Measurements from ENCODE around the gene CRHR1.

The CRHR1 gene

GRCh38 chr17:45784741-45785479 lies 790 bp downstream of the CRHR1 start (continued):
- TF ChIP-seq, protein P1, sequence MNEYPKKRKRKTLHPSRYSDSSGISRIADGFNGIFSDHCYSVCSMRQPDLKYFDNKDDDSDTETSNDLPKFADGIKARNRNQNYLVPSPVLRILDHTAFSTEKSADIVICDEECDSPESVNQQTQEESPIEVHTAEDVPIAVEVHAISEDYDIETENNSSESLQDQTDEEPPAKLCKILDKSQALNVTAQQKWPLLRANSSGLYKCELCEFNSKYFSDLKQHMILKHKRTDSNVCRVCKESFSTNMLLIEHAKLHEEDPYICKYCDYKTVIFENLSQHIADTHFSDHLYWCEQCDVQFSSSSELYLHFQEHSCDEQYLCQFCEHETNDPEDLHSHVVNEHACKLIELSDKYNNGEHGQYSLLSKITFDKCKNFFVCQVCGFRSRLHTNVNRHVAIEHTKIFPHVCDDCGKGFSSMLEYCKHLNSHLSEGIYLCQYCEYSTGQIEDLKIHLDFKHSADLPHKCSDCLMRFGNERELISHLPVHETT (tag by site-specific recombination; IDR thresholded peaks at IDR 0.05), result no peak
- TF ChIP-seq, protein P2, sequence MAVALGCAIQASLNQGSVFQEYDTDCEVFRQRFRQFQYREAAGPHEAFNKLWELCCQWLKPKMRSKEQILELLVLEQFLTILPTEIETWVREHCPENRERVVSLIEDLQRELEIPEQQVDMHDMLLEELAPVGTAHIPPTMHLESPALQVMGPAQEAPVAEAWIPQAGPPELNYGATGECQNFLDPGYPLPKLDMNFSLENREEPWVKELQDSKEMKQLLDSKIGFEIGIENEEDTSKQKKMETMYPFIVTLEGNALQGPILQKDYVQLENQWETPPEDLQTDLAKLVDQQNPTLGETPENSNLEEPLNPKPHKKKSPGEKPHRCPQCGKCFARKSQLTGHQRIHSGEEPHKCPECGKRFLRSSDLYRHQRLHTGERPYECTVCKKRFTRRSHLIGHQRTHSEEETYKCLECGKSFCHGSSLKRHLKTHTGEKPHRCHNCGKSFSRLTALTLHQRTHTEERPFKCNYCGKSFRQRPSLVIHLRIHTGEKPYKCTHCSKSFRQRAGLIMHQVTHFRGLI (tag by site-specific recombination; IDR thresholded peaks at IDR 0.05), result no peak
- TF ChIP-seq, protein P3, sequence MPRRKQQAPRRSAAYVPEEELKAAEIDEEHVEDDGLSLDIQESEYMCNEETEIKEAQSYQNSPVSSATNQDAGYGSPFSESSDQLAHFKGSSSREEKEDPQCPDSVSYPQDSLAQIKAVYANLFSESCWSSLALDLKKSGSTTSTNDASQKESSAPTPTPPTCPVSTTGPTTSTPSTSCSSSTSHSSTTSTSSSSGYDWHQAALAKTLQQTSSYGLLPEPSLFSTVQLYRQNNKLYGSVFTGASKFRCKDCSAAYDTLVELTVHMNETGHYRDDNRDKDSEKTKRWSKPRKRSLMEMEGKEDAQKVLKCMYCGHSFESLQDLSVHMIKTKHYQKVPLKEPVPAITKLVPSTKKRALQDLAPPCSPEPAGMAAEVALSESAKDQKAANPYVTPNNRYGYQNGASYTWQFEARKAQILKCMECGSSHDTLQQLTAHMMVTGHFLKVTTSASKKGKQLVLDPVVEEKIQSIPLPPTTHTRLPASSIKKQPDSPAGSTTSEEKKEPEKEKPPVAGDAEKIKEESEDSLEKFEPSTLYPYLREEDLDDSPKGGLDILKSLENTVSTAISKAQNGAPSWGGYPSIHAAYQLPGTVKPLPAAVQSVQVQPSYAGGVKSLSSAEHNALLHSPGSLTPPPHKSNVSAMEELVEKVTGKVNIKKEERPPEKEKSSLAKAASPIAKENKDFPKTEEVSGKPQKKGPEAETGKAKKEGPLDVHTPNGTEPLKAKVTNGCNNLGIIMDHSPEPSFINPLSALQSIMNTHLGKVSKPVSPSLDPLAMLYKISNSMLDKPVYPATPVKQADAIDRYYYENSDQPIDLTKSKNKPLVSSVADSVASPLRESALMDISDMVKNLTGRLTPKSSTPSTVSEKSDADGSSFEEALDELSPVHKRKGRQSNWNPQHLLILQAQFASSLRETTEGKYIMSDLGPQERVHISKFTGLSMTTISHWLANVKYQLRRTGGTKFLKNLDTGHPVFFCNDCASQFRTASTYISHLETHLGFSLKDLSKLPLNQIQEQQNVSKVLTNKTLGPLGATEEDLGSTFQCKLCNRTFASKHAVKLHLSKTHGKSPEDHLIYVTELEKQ (tag by site-specific recombination; IDR thresholded peaks at IDR 0.05; ENCODE audit: borderline replicate concordance), result no peak
- peak; percentile 67; the same call in 1 of the 2 replicates for TF ChIP-seq KLF7 (tag by site-specific recombination; IDR thresholded peaks at IDR 0.05; ENCODE audit: borderline replicate concordance)
- TF ChIP-seq ZNF121 (tag by site-specific recombination; IDR thresholded peaks at IDR 0.05), result no peak
- TF ChIP-seq ZNF670 (tag by site-specific recombination; IDR thresholded peaks at IDR 0.05; ENCODE audit: low read depth), result no peak
- no peak for TF ChIP-seq ZNF24 (tag by site-specific recombination; IDR thresholded peaks at IDR 0.05)
- no peak for TF ChIP-seq ZNF133 (tag by site-specific recombination; IDR thresholded peaks at IDR 0.05)
- no peak for TF ChIP-seq ZBTB7A (tag by site-specific recombination; IDR thresholded peaks at IDR 0.05; ENCODE audit: low read depth)
- peak; percentile 63 for TF ChIP-seq KLF8 (tag by site-specific recombination; IDR thresholded peaks at IDR 0.05)
- TF ChIP-seq INSM2 (tag by site-specific recombination; IDR thresholded peaks at IDR 0.05), result no peak
- no peak for TF ChIP-seq ZNF341 (tag by site-specific recombination; IDR thresholded peaks at IDR 0.05; ENCODE audit: low read depth)
- no peak for TF ChIP-seq ZNF311 (tag by site-specific recombination; IDR thresholded peaks at IDR 0.05; ENCODE audit: borderline replicate concordance)
- TF ChIP-seq ZNF596 (tag by site-specific recombination; IDR thresholded peaks at IDR 0.05), result no peak
- no peak for TF ChIP-seq OVOL3 (tag by site-specific recombination; IDR thresholded peaks at IDR 0.05)
- TF ChIP-seq HOXC10 (CRISPR knock-in tag; IDR thresholded peaks at IDR 0.05), result no peak
- no peak for TF ChIP-seq RBAK (tag by site-specific recombination; IDR thresholded peaks at IDR 0.05)
- no peak for TF ChIP-seq ZNF221 (tag by site-specific recombination; IDR thresholded peaks at IDR 0.05; ENCODE audit: borderline replicate concordance)
- TF ChIP-seq ZNF776 (tag by site-specific recombination; IDR thresholded peaks at IDR 0.05; ENCODE audit: borderline replicate concordance), result no peak
- TF ChIP-seq PRDM1 (tag by site-specific recombination; IDR thresholded peaks at IDR 0.05), result no peak
- TF ChIP-seq, protein P4, sequence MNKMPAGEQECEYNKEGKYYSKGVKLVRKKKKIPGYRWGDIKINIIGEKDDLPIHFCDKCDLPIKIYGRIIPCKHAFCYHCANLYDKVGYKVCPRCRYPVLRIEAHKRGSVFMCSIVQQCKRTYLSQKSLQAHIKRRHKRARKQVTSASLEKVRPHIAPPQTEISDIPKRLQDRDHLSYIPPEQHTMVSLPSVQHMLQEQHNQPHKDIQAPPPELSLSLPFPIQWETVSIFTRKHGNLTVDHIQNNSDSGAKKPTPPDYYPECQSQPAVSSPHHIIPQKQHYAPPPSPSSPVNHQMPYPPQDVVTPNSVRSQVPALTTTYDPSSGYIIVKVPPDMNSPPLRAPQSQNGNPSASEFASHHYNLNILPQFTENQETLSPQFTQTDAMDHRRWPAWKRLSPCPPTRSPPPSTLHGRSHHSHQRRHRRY (tag by site-specific recombination; IDR thresholded peaks at IDR 0.05), result no peak
- no peak for TF ChIP-seq MZF1 (tag by site-specific recombination; IDR thresholded peaks at IDR 0.05; ENCODE audit: borderline replicate concordance)
- TF ChIP-seq GFI1B (tag by site-specific recombination; IDR thresholded peaks at IDR 0.05), result no peak
- no peak for TF ChIP-seq ZNF626 (tag by site-specific recombination; IDR thresholded peaks at IDR 0.05)
- no peak for TF ChIP-seq PRDM2 (tag by site-specific recombination; IDR thresholded peaks at IDR 0.05; ENCODE audit: borderline replicate concordance)
